Hepatocyte (in vitro differentiated cells): ENCODE measurements around the gene ERCC4. TPM values are rescaled to one million over a fixed set of nuclear protein-coding genes. Genes with fewer than 3 reads are reported as not detected.

ENCODE experiments used
- DNase-seq: peaks from one replicate; pipeline ENCODE4 v3.0.0-alpha.2; 2016; ENCODE audit warnings: low spot score
- H2AFZ ChIP-seq: fragments of 200-600 bp; sonication (generic); 2 replicates; pipeline ENCODE4 v1.6.0; 2016; ENCODE audit warnings: antibody characterized with exemption, mild to moderate bottlenecking
- H3K27ac ChIP-seq: fragments of 200-600 bp; sonication (generic); 2 replicates; pipeline ENCODE4 v1.5.1; 2016; ENCODE audit warnings: mild to moderate bottlenecking
- H3K27me3 ChIP-seq: fragments of 200-600 bp; sonication (generic); 2 replicates; pipeline ENCODE4 v1.6.1; 2016
- H3K36me3 ChIP-seq: fragments of 200-600 bp; sonication (generic); replicated peaks from 2 replicates; pipeline ENCODE4 v1.5.1; 2016; ENCODE audit warnings: low read depth; ENCODE audit not compliant: insufficient read depth
- H3K4me1 ChIP-seq: fragments of 200-600 bp; sonication (generic); 2 replicates; pipeline ENCODE4 v1.5.1; 2016; ENCODE audit warnings: mild to moderate bottlenecking, moderate library complexity; ENCODE audit not compliant: insufficient read depth
- H3K4me2 ChIP-seq: fragments of 200-600 bp; sonication (generic); 2 replicates; pipeline ENCODE4 v1.6.0; 2016
- H3K4me3 ChIP-seq: fragments of 200-600 bp; sonication (generic); 2 replicates; pipeline ENCODE4 v1.5.1; 2016; ENCODE audit warnings: mild to moderate bottlenecking
- H3K79me2 ChIP-seq: fragments of 200-600 bp; sonication (generic); 2 replicates; pipeline ENCODE4 v1.6.0; 2017; ENCODE audit warnings: mild to moderate bottlenecking
- H3K9me2 ChIP-seq: fragments of 200-600 bp; sonication (generic); replicated peaks from 2 replicates; pipeline ENCODE4 v1.6.0; 2017; ENCODE audit warnings: mild to moderate bottlenecking; ENCODE audit not compliant: insufficient read depth
- H3K9me3 ChIP-seq: fragments of 200-600 bp; sonication (generic); 2 replicates; pipeline ENCODE4 v1.5.1; 2016; ENCODE audit warnings: low read depth, mild to moderate bottlenecking
- H4K20me1 ChIP-seq: fragments of 200-600 bp; sonication (generic); 2 replicates; pipeline ENCODE4 v1.6.0; 2016; ENCODE audit warnings: mild to moderate bottlenecking; ENCODE audit not compliant: insufficient read depth, poor library complexity, severe bottlenecking
- CTCF ChIP-seq: fragments of 200-600 bp; sonication (generic); IDR thresholded peaks from 2 replicates; pipeline ENCODE4 v1.5.1; 2016; ENCODE audit warnings: antibody characterized with exemption, mild to moderate bottlenecking; ENCODE audit not compliant: poor library complexity
- EZH2 ChIP-seq: fragments of 200-600 bp; sonication (generic); IDR thresholded peaks from 2 replicates; pipeline ENCODE4 v1.6.1; 2016; ENCODE audit warnings: antibody characterized with exemption, mild to moderate bottlenecking, borderline replicate concordance
- EZH2phosphoT487 ChIP-seq: fragments of 200-600 bp; sonication (generic); IDR thresholded peaks from one replicate; pipeline ENCODE4 v1.6.1; 2018; ENCODE audit warnings: antibody characterized with exemption, mild to moderate bottlenecking, low read depth, moderate library complexity; ENCODE audit not compliant: unreplicated experiment, severe bottlenecking
- WGBS: methylation state at CpG from one replicate; pipeline ENCODE4 v1.1.6; 2016; ENCODE audit warnings: low lambda C conversion rate; ENCODE audit errors: missing lambda C conversion rate; 5-methylcytosine and 5-hydroxymethylcytosine counted together
- polyA plus RNA-seq: library from polyadenylated mRNA; unstranded; fragments of >200 nt; fragmentation: Nextera tagmentation; extraction: Ambion mirVana; gene quantifications from 2 replicates; pipeline ENCODE4 v1.2.1, GENCODE V29; 2016
- total RNA-seq: library from RNA; depleted of rRNA; stranded (reverse); fragments of >200 nt; gene quantifications from 2 replicates; pipeline ENCODE4 v1.2.3, GENCODE V29; 2014

The ERCC4 gene
- total and polyA plus RNA-seq, 2 experiments from 2014 or later: 14.5 to 19.3 TPM

DNA sequence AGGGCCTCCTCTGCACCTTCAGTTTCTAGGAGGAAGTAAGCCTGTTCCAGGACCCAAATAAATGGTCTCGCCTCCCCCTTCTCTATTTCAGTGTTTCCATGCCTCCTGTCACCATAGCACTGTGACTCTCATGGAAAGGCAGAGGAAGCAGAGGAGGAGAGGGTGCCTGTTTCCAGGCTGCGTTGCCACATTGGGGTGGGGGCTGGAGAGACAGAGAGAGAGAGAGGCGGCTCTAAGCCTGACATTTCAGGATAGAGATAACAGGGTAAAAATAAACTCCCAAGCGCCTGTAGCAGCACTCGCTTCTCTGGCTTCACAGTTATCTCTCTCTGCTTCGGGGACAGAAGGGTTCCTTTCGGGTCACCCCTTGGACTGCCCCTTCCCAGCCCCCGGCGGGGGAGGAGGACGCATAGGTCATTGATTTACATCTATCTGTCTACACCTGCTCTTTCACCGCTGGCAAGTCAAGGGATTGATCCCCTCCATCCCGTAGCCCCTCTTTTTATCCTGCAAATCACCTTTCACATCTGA, 80.0 kb downstream of the ERCC4 start:
- Histone ChIP-seq H2AFZ (no peak overlapping the region), H3K4me2 (no peak overlapping the region), H3K9me3 (no peaks in the 10 kb centered on the region), H3K27me3 (no peaks in the 10 kb centered on the region), H3K4me1 (peaks cover 7% of the 10 kb centered on the region), H3K36me3 (no peaks in the 10 kb centered on the region), H3K4me3 (no peak overlapping the region), H3K27ac (no peak overlapping the region), H3K9me2 (no peaks in the 10 kb centered on the region), H4K20me1 (no peaks in the 10 kb centered on the region), H3K79me2 (no peaks in the 10 kb centered on the region)
- no peak for DNase-seq
- 51% methylated on average over 12 of the region's 12 CpGs for WGBS
- TF ChIP-seq EZH2 (no peak), CTCF (no peak), EZH2phosphoT487 (no peak)

- no peak overlapping the region for H3K4me2 ChIP-seq
- no peaks in the 10 kb centered on the region for H3K36me3 ChIP-seq
- H3K9me2 ChIP-seq: no peaks in the 10 kb centered on the region
- no peaks in the 10 kb centered on the region for H3K27me3 ChIP-seq
- H3K4me3 ChIP-seq: no peak overlapping the region
- no peak for DNase-seq
- no peak overlapping the region for H2AFZ ChIP-seq
- H4K20me1 ChIP-seq: no peaks in the 10 kb centered on the region
- H3K4me1 ChIP-seq: peaks cover 7% of the 10 kb centered on the region
- TF ChIP-seq EZH2: no peak
- TF ChIP-seq CTCF: no peak
- no peak for TF ChIP-seq EZH2phosphoT487
- no peaks in the 10 kb centered on the region for H3K9me3 ChIP-seq
- no peaks in the 10 kb centered on the region for H3K79me2 ChIP-seq
- 88% methylated on average over 10 of the region's 10 CpGs for WGBS
- H3K27ac ChIP-seq: no peak overlapping the region
These were observed 81.6 kb downstream of the ERCC4 start for GRCh38 chr16:14001521-14001920.

Other genes with a start within 250 kb of the ERCC4 start
- gene MRTFB, start 151.2 kb downstream of the ERCC4 start, total RNA-seq: 21.2 and 27.9 TPM in 2 replicates
- gene MRTFB, start 151.2 kb downstream of the ERCC4 start, polyA plus RNA-seq: 10.9 and 17.2 TPM in 2 replicates